HEK293 (cell line): Measurements from ENCODE around the gene TASP1.

Experiments used
- CTCF ChIA-PET: fragments of 350-600 bp; formaldehyde crosslinking; extraction: SDS; loops from one replicate; lab custom pipeline; 2021; ENCODE audit warnings: antibody characterized with exemption; lab: Yijun Ruan, JAX
- POLR2A ChIA-PET: fragments of 300-600 bp; formaldehyde crosslinking; extraction: SDS; loops from one replicate; lab custom pipeline; 2020; ENCODE audit warnings: antibody characterized with exemption, inconsistent platforms; lab: Yijun Ruan, JAX
- H3K27ac ChIP-seq: fragments of 200-500 bp; sonication (Bioruptor generic); 2 replicates; pipeline ENCODE4 v1.5.1; 2014; ENCODE audit warnings: low read depth, low read length, control low read depth, inconsistent platforms; ENCODE audit errors: extremely low read depth
- H3K36me3 ChIP-seq, 2 experiments: fragments of 200-500 bp in 1 of 2; sonication (Bioruptor generic) in 1 of 2; 1 replicate in 1 of 2; 2 replicates in 1 of 2; pipeline ENCODE4 v1.5.1; 2014 to 2017; ENCODE audit warnings: inconsistent platforms in 2 of 2, low read length in 2 of 2; ENCODE audit not compliant: control insufficient read depth in 2 of 2, insufficient read depth in 1 of 2
- H3K4me1 ChIP-seq: fragments of 200-500 bp; sonication (Bioruptor generic); 2 replicates; pipeline ENCODE4 v1.5.1; 2014; ENCODE audit warnings: mild to moderate bottlenecking, low read length, inconsistent platforms; ENCODE audit not compliant: control insufficient read depth, insufficient read depth
- H3K4me3 ChIP-seq: 2 replicates; pipeline ENCODE4 v1.5.1; 2011; ENCODE audit warnings: low read depth, mild to moderate bottlenecking, control low read depth, low read length, moderate library complexity
- H3K9me3 ChIP-seq: fragments of 200-500 bp; sonication (Bioruptor generic); 2 replicates; pipeline ENCODE4 v1.5.1; 2014; ENCODE audit warnings: low read depth, low read length, inconsistent platforms; ENCODE audit not compliant: control insufficient read depth, insufficient read depth
- GLI4 ChIP-seq: fragments of 450-650 bp; formaldehyde crosslinking; IDR thresholded peaks from 2 replicates; pipeline ENCODE4 v1.5.1; 2016; ENCODE audit warnings: missing biosample characterization, missing genetic modification characterization
- IKZF3 ChIP-seq: fragments of 450-650 bp; IDR thresholded peaks from 2 replicates; pipeline ENCODE4 v1.5.0; 2018; ENCODE audit warnings: missing biosample characterization, mild to moderate bottlenecking, missing genetic modification characterization, moderate library complexity
- ZNF133 ChIP-seq: fragments of 450-650 bp; formaldehyde crosslinking; IDR thresholded peaks from 2 replicates; pipeline ENCODE4 v1.5.1; 2016; ENCODE audit warnings: missing biosample characterization, missing genetic modification characterization
- ZNF138 ChIP-seq: fragments of 450-650 bp; formaldehyde crosslinking; IDR thresholded peaks from 2 replicates; pipeline ENCODE4 v1.5.1; 2016; ENCODE audit warnings: missing biosample characterization, missing genetic modification characterization, borderline replicate concordance
- ZNF202 ChIP-seq: fragments of 450-650 bp; formaldehyde crosslinking; IDR thresholded peaks from 2 replicates; pipeline ENCODE4 v1.5.1; 2016; ENCODE audit warnings: missing biosample characterization, missing genetic modification characterization, borderline replicate concordance
- ZNF311 ChIP-seq: fragments of 450-650 bp; formaldehyde crosslinking; IDR thresholded peaks from 2 replicates; pipeline ENCODE4 v1.5.1; 2017; ENCODE audit warnings: missing biosample characterization, missing genetic modification characterization, borderline replicate concordance
- ZNF324 ChIP-seq: fragments of 450-650 bp; formaldehyde crosslinking; IDR thresholded peaks from 2 replicates; pipeline ENCODE4 v1.5.1; 2016; ENCODE audit warnings: missing biosample characterization, missing genetic modification characterization
- ZNF404 ChIP-seq: fragments of 450-650 bp; formaldehyde crosslinking; IDR thresholded peaks from 2 replicates; pipeline ENCODE4 v1.5.1; 2017; ENCODE audit warnings: missing biosample characterization, missing genetic modification characterization
- ZNF549 ChIP-seq: fragments of 450-650 bp; IDR thresholded peaks from 2 replicates; pipeline ENCODE4 v1.5.1; 2018; ENCODE audit warnings: missing biosample characterization, missing genetic modification characterization, mild to moderate bottlenecking, inconsistent platforms, moderate library complexity
- ZNF707 ChIP-seq: fragments of 450-650 bp; formaldehyde crosslinking; IDR thresholded peaks from 2 replicates; pipeline ENCODE4 v1.5.1; 2016; ENCODE audit warnings: missing biosample characterization, missing genetic modification characterization
- ZNF785 ChIP-seq: fragments of 450-650 bp; formaldehyde crosslinking; IDR thresholded peaks from 2 replicates; pipeline ENCODE4 v1.5.1; 2016; ENCODE audit warnings: missing biosample characterization, missing genetic modification characterization
- ZNF792 ChIP-seq: fragments of 450-650 bp; formaldehyde crosslinking; IDR thresholded peaks from 2 replicates; pipeline ENCODE4 v1.5.1; 2016; ENCODE audit warnings: missing biosample characterization, missing genetic modification characterization
- ZNF843 ChIP-seq: fragments of 450-650 bp; formaldehyde crosslinking; IDR thresholded peaks from 2 replicates; pipeline ENCODE4 v1.5.1; 2016; ENCODE audit warnings: missing biosample characterization, missing genetic modification characterization
- TF ChIP-seq, protein P1 (sequence below): fragments of 450-650 bp; formaldehyde crosslinking; IDR thresholded peaks from 2 replicates; pipeline ENCODE4 v1.5.0; 2017; ENCODE audit warnings: missing biosample characterization, missing genetic modification characterization, borderline replicate concordance
- TF ChIP-seq, protein P2 (sequence below): fragments of 450-650 bp; formaldehyde crosslinking; IDR thresholded peaks from 2 replicates; pipeline ENCODE4 v1.5.1; 2016; ENCODE audit warnings: missing biosample characterization, missing genetic modification characterization
- TF ChIP-seq, protein P3 (sequence below): fragments of 450-650 bp; formaldehyde crosslinking; IDR thresholded peaks from 2 replicates; pipeline ENCODE4 v1.5.1; 2016; ENCODE audit warnings: missing biosample characterization, missing genetic modification characterization
- TF ChIP-seq, protein P4 (sequence below): fragments of 450-650 bp; formaldehyde crosslinking; IDR thresholded peaks from 2 replicates; pipeline ENCODE4 v1.5.1; 2016; ENCODE audit warnings: missing biosample characterization, missing genetic modification characterization
- TF ChIP-seq, protein P5 (sequence below): fragments of 450-650 bp; formaldehyde crosslinking; IDR thresholded peaks from 2 replicates; pipeline ENCODE4 v1.5.1; 2016; ENCODE audit warnings: missing biosample characterization, missing genetic modification characterization, low read depth
- TF ChIP-seq, protein P6 (sequence below): fragments of 450-650 bp; formaldehyde crosslinking; IDR thresholded peaks from 2 replicates; pipeline ENCODE4 v1.5.1; 2017; ENCODE audit warnings: missing biosample characterization, missing genetic modification characterization

The TASP1 gene

DNA sequence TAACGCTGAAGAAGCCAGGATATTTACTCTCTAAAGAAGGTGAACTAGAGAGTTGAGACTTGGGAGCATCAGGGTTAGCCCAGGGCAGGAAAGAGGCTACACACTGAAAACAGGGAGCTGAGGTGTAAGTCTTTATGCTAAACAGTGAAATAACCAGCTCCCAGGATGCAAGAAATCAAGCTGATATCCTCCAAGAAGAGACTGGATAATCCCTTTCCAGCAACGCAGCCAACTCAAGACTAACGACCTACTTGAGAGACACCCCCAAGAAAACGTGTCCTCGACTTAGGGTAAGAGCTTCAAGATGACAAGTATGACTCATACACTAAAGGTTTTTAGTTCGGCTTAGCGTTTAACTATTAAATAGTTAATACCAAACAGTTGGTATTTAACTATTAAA lies 202.2 kb downstream of the TASP1 start (continued):
- TF ChIP-seq, protein P1, sequence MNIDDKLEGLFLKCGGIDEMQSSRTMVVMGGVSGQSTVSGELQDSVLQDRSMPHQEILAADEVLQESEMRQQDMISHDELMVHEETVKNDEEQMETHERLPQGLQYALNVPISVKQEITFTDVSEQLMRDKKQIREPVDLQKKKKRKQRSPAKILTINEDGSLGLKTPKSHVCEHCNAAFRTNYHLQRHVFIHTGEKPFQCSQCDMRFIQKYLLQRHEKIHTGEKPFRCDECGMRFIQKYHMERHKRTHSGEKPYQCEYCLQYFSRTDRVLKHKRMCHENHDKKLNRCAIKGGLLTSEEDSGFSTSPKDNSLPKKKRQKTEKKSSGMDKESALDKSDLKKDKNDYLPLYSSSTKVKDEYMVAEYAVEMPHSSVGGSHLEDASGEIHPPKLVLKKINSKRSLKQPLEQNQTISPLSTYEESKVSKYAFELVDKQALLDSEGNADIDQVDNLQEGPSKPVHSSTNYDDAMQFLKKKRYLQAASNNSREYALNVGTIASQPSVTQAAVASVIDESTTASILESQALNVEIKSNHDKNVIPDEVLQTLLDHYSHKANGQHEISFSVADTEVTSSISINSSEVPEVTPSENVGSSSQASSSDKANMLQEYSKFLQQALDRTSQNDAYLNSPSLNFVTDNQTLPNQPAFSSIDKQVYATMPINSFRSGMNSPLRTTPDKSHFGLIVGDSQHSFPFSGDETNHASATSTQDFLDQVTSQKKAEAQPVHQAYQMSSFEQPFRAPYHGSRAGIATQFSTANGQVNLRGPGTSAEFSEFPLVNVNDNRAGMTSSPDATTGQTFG (tag by site-specific recombination) = no peak
- TF ChIP-seq, protein P2, sequence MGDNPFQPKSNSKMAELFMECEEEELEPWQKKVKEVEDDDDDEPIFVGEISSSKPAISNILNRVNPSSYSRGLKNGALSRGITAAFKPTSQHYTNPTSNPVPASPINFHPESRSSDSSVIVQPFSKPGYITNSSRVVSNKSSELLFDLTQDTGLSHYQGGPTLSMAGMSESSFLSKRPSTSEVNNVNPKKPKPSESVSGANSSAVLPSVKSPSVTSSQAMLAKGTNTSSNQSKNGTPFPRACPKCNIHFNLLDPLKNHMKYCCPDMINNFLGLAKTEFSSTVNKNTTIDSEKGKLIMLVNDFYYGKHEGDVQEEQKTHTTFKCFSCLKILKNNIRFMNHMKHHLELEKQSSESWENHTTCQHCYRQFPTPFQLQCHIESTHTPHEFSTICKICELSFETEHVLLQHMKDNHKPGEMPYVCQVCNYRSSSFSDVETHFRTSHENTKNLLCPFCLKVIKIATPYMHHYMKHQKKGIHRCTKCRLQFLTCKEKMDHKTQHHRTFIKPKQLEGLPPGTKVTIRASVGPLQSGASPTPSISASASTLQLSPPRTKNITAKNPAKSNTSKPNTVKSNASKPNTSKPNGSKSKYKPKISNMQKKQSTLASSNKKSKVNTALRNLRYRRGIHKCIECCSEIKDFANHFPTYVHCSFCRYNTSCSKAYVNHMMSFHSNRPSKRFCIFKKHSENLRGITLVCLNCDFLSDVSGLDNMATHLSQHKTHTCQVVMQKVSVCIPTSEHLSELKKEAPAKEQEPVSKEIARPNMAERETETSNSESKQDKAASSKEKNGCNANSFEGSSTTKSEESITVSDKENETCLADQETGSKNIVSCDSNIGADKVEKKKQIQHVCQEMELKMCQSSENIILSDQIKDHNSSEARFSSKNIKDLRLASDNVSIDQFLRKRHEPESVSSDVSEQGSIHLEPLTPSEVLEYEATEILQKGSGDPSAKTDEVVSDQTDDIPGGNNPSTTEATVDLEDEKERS (tag by site-specific recombination) = no peak
- TF ChIP-seq ZNF202 (tag by site-specific recombination) (no peak), ZNF707 (tag by site-specific recombination) (no peak)

DNA sequence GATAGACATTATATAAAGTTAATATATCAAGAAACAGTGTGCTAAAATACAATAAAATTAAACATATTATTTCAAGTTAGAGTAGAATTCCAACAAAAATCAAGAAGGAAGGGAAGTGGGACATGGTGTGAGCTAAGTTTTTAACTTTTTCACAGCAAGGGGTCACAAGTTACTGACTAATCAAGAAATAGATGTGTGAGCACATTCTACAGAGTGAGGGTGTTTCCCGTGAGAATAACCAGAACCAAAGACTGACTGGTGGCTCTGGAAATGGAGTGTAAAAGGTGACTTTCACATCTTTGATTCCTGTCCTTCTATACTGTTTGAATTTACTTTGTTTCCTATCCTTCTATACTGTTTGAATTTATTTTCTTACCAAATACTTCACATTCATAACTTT lies 206.6 kb downstream of the TASP1 start:
- Histone ChIP-seq H3K27ac (no peak overlapping the region), H3K4me1 (no peaks in the 10 kb centered on the region), H3K36me3 (peaks cover 0 to 9% of the 10 kb centered on the region in 2 experiments; a peak in 1 of 3 replicates), H3K9me3 (no peaks in the 10 kb centered on the region), H3K4me3 (no peak overlapping the region)
- ChIA-PET POLR2A (no interaction called here), CTCF (interaction anchor here (0.6 kb wide), 1 partner anchor 115 kb away, joined by 3 read pairs; no protein-coding TSS in a partner anchor)
- no peak for TF ChIP-seq ZNF133 (tag by site-specific recombination)
- no peak for TF ChIP-seq ZNF324
- TF ChIP-seq IKZF3 (tag by site-specific recombination) = no peak
- TF ChIP-seq, all 188 proteins: peak for 0

DNA sequence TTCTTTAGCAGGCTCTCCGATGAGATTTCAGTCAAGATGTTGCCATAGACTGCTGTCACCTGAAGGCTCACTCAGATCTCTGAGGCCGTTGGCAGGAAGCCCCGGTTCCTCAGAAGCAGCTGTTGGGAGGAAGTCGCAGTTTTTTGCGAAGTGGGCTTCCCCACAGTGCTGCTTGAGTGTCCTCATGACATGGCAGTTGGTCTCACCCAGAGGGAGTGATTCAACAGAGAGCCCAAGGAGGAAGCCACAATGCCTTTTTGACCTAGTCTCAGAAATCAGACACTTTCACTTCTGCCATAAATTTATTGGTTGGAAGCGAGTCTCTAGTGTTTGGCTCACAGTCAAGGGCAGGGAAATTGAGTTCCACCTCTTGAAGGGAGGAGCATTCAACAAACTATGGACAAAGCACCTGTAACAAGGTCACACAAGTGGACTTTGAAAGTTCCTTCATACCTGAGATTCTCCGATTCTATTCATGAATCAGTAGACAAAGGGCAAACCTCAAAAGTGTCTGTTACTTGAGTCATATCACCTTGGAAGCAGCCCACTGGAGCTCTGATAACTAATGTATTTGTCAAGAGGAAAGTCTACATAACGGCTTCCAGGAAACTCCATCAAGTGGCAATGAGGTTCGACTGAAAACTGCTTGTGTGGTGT lies 208.3 kb downstream of the TASP1 start:
- H3K36me3 ChIP-seq = peaks cover 0 to 9% of the 10 kb centered on the region in 2 experiments; a peak in 1 of 3 replicates
- no peaks in the 10 kb centered on the region for H3K9me3 ChIP-seq
- POLR2A ChIA-PET = no interaction called here
- CTCF ChIA-PET = no interaction called here
- 0 out of 2 replicates have a peak, but pooled peaks cover 5% of the 10 kb centered on the region for H3K4me1 ChIP-seq
- H3K4me3 ChIP-seq = no peak overlapping the region
- H3K27ac ChIP-seq = no peak overlapping the region
- TF ChIP-seq, protein P3, sequence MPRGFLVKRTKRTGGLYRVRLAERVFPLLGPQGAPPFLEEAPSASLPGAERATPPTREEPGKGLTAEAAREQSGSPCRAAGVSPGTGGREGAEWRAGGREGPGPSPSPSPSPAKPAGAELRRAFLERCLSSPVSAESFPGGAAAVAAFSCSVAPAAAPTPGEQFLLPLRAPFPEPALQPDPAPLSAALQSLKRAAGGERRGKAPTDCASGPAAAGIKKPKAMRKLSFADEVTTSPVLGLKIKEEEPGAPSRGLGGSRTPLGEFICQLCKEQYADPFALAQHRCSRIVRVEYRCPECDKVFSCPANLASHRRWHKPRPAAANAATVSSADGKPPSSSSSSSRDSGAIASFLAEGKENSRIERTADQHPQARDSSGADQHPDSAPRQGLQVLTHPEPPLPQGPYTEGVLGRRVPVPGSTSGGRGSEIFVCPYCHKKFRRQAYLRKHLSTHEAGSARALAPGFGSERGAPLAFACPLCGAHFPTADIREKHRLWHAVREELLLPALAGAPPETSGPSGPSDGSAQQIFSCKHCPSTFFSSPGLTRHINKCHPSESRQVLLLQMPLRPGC (tag by site-specific recombination) = no peak
- TF ChIP-seq, protein P4, sequence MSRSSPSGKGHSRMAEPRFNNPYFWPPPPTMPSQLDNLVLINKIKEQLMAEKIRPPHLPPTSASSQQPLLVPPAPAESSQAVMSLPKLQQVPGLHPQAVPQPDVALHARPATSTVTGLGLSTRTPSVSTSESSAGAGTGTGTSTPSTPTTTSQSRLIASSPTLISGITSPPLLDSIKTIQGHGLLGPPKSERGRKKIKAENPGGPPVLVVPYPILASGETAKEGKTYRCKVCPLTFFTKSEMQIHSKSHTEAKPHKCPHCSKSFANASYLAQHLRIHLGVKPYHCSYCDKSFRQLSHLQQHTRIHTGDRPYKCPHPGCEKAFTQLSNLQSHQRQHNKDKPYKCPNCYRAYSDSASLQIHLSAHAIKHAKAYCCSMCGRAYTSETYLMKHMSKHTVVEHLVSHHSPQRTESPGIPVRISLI = no peak
- TF ChIP-seq ZNF549 (no peak), ZNF792 (tag by site-specific recombination) (no peak), ZNF311 (tag by site-specific recombination) (no peak), ZNF404 (no peak), ZNF138 (no peak), ZNF843 (tag by site-specific recombination) (no peak), ZNF785 (tag by site-specific recombination) (no peak), GLI4 (tag by site-specific recombination) (no peak)
- TF ChIP-seq, protein P5, sequence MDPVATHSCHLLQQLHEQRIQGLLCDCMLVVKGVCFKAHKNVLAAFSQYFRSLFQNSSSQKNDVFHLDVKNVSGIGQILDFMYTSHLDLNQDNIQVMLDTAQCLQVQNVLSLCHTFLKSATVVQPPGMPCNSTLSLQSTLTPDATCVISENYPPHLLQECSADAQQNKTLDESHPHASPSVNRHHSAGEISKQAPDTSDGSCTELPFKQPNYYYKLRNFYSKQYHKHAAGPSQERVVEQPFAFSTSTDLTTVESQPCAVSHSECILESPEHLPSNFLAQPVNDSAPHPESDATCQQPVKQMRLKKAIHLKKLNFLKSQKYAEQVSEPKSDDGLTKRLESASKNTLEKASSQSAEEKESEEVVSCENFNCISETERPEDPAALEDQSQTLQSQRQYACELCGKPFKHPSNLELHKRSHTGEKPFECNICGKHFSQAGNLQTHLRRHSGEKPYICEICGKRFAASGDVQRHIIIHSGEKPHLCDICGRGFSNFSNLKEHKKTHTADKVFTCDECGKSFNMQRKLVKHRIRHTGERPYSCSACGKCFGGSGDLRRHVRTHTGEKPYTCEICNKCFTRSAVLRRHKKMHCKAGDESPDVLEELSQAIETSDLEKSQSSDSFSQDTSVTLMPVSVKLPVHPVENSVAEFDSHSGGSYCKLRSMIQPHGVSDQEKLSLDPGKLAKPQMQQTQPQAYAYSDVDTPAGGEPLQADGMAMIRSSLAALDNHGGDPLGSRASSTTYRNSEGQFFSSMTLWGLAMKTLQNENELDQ (tag by site-specific recombination) = no peak
- TF ChIP-seq, protein P6, sequence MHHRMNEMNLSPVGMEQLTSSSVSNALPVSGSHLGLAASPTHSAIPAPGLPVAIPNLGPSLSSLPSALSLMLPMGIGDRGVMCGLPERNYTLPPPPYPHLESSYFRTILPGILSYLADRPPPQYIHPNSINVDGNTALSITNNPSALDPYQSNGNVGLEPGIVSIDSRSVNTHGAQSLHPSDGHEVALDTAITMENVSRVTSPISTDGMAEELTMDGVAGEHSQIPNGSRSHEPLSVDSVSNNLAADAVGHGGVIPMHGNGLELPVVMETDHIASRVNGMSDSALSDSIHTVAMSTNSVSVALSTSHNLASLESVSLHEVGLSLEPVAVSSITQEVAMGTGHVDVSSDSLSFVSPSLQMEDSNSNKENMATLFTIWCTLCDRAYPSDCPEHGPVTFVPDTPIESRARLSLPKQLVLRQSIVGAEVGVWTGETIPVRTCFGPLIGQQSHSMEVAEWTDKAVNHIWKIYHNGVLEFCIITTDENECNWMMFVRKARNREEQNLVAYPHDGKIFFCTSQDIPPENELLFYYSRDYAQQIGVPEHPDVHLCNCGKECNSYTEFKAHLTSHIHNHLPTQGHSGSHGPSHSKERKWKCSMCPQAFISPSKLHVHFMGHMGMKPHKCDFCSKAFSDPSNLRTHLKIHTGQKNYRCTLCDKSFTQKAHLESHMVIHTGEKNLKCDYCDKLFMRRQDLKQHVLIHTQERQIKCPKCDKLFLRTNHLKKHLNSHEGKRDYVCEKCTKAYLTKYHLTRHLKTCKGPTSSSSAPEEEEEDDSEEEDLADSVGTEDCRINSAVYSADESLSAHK (tag by site-specific recombination) = no peak
